ENCODE data around the gene PPIF. TPM values are rescaled to one million over a fixed set of nuclear protein-coding genes. Genes with fewer than 3 reads are reported as not detected.

PPIF gene
- total RNA-seq, 1 donor from 2014 or later = 35.9 TPM

DNA sequence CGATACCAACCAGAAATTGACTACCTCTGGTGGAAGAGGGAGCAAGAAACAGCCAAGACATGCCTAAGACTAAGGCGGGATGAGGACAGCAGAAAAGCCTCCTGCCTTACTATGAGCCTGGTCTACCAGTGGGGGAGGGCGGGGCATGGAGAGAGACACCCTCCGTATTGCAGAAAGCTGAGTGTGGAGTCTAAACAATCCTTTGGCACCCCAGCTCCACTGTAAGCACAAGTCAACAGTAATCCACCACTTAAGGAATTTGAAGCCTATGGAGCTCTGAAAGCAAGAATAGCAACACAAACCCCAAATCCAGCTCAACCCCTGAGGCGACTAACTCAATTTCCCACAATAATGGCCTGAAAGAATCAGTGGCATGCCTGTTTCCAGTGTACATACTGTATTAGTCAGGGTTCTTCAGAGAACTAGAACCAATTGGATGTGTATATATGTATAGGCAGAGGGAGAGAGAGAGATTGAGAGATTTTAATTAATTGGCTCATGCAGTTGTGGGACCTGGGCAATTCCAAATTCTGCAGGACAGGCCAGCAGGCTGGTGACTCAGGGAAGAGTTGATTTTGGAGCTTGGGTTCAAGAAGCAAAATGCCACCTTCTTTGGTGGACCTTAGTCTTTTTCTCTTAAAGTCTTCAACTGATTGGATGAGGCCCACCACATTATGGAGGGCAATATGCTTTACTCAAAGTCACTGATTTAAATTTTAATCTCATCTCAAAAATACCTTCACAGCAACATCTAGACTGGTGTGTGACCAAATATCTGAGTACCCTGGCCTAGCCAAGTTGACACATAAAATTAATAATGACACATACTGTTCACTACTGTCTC, 13.5 kb downstream of the PPIF start:
- Mint-ChIP-seq H3K36me3 (ENCODE audit: insufficient read depth) (peaks cover 10% of the 10 kb centered on the region), H3K27me3 (peaks cover 15% of the 10 kb centered on the region), H3K9me3 (ENCODE audit: low read depth) (peaks cover 8% of the 10 kb centered on the region), H3K4me1 (ENCODE audit: low read depth) (no peaks in the 10 kb centered on the region), H3K4me3 (ENCODE audit: low read depth) (no peak overlapping the region), H3K27ac (no peak overlapping the region)
- TF ChIP-seq, protein P1, sequence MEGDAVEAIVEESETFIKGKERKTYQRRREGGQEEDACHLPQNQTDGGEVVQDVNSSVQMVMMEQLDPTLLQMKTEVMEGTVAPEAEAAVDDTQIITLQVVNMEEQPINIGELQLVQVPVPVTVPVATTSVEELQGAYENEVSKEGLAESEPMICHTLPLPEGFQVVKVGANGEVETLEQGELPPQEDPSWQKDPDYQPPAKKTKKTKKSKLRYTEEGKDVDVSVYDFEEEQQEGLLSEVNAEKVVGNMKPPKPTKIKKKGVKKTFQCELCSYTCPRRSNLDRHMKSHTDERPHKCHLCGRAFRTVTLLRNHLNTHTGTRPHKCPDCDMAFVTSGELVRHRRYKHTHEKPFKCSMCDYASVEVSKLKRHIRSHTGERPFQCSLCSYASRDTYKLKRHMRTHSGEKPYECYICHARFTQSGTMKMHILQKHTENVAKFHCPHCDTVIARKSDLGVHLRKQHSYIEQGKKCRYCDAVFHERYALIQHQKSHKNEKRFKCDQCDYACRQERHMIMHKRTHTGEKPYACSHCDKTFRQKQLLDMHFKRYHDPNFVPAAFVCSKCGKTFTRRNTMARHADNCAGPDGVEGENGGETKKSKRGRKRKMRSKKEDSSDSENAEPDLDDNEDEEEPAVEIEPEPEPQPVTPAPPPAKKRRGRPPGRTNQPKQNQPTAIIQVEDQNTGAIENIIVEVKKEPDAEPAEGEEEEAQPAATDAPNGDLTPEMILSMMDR (IDR thresholded peaks at IDR 0.05; ENCODE audit: unreplicated experiment) = no peak
- DNase-seq (ENCODE audit: low spot score, unreplicated experiment) = no peak

DNA sequence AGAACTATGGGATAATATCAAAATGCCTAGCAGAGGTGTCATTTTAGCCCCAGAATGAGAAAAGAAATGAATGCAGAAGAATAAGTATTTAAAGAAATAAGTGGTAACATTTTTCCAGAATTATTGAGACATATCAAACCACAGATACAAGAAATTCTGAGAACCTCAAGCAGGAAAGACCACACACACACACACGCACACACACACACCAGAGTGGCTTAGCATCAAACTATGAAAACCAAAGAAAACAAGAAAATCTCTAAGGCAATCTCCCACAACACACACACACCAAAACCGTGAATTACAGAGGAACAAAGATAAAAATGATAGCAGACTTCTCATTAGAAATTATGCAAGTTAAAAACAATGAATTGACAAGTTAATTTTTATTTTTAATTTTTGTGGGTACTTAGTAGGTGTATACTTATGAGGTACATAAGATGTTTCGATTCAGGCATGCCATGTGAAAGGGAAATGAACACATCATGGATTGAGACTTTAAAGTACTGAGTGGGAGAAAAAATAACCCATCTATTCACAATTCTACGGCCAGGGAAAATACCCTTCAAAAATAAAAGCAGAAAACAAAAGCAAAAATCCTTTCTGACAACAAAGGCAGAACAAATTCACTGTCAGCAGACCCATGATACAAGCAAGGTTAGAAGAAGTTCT, 14.6 kb downstream of the PPIF start:
- Mint-ChIP-seq H3K4me3 (ENCODE audit: low read depth) (no peak overlapping the region), H3K9me3 (ENCODE audit: low read depth) (peaks cover 8% of the 10 kb centered on the region), H3K4me1 (ENCODE audit: low read depth) (no peaks in the 10 kb centered on the region), H3K27me3 (peaks cover 21% of the 10 kb centered on the region), H3K27ac (no peak overlapping the region), H3K36me3 (ENCODE audit: insufficient read depth) (peaks cover 6% of the 10 kb centered on the region)
- DNase-seq (ENCODE audit: low spot score, unreplicated experiment) = no peak
- TF ChIP-seq, protein P1 (IDR thresholded peaks at IDR 0.05; ENCODE audit: unreplicated experiment) = no peak

DNA sequence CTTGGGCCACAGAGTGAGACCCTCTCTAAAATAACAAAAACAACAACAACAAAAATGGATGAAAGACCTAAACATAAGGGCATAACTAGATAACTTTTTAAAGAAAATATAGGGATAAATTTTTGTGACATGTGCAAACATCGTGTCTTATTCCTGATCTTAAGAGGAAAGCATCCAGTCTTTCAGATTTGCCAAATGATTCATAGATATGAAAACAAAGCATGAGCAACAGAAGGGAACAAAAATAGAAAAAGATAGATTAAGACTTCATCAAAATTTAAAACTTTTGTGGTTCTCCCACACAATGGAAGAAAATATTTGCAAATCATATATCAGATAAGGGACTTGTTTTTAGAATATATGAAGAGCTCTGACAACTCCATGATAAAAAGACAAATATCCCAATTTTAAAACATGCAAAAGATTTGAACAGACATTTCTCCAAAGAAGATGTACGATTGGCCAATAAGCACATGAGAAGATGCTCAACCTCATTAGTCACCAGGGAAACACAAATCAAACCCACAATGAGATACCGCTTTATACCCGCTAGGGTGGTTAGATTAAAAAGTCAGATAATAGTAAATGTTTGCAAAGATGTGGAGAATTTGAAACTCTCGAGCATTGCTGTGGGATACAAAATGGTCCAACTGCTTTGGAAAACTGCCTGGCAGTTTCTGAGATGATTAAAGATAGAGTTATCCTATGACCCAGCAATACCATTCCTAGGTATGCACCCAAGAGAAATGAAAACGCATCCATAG, 20.3 kb downstream of the PPIF start:
- no peak for DNase-seq (ENCODE audit: low spot score, unreplicated experiment)
- H3K36me3 Mint-ChIP-seq (ENCODE audit: insufficient read depth) = peaks cover 2% of the 10 kb centered on the region
- H3K27me3 Mint-ChIP-seq = peaks cover 28% of the 10 kb centered on the region
- H3K9me3 Mint-ChIP-seq (ENCODE audit: low read depth) = peaks cover 14% of the 10 kb centered on the region
- no peak overlapping the region for H3K27ac Mint-ChIP-seq
- TF ChIP-seq, protein P1 (IDR thresholded peaks at IDR 0.05; ENCODE audit: unreplicated experiment) = no peak
- H3K4me3 Mint-ChIP-seq (ENCODE audit: low read depth) = no peak overlapping the region
- H3K4me1 Mint-ChIP-seq (ENCODE audit: low read depth) = no peaks in the 10 kb centered on the region

DNA sequence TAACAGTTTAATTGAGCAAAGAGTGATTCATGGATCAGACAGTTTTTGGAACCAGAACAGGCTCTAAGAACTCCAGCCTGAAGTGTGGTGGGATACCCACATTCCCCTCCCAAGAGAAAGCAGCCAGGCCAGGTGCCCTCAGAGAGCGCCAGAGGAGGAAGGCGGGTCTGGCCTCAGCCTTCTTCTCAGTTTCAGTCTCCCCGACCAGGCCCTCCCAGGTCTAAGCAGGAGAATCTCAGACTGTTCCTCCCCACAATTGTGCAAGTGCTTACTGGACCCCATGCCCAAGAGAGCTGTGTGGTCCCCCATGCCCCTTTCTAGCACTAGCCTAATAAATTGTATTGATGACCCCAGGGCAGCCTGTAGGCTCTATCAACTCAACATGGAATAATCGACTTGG, 25.6 kb downstream of the PPIF start:
- Mint-ChIP-seq H3K27me3 (peaks cover 3% of the 10 kb centered on the region), H3K27ac (no peak overlapping the region)

More for the DNA sequence above, 25.6 kb downstream of the PPIF start:
- H3K36me3 Mint-ChIP-seq (ENCODE audit: insufficient read depth) = no peaks in the 10 kb centered on the region
- TF ChIP-seq, protein P1 (IDR thresholded peaks at IDR 0.05; ENCODE audit: unreplicated experiment) = no peak
- peaks cover 6% of the 10 kb centered on the region for H3K9me3 Mint-ChIP-seq (ENCODE audit: low read depth)
- DNase-seq (ENCODE audit: low spot score, unreplicated experiment) = no peak
- H3K4me3 Mint-ChIP-seq (ENCODE audit: low read depth) = no peak overlapping the region
- peaks cover 2% of the 10 kb centered on the region for H3K4me1 Mint-ChIP-seq (ENCODE audit: low read depth)
